GM21390 (cell line): ENCODE measurements around the gene SSX4B.
"Not testable (repeated sequence)": the region's sequence is repeated elsewhere in the genome, so short reads cannot be mapped to it uniquely, and the experiment has no call there.

ENCODE experiments used
- ATAC-seq: cut with Tn5 transposase; IDR thresholded peaks from one replicate; pipeline ENCODE4 v1.9.1; 2021; ENCODE audit not compliant: unreplicated experiment

Gene SSX4B

GRCh38 chrX:48411860-48412259, at the start of gene SSX4B:
Gene SSX4B (minus strand): TSS chrX:48411960. CDS start chrX:48411372, 588 bp downstream.
- not testable (repeated sequence) for ATAC-seq

GRCh38 chrX:48460606-48461005, 48.8 kb upstream of the SSX4B start:
- no peak for ATAC-seq

GRCh38 chrX:48460031-48460430, 48.3 kb upstream of the SSX4B start:
- no peak for ATAC-seq

- no peak for ATAC-seq
Observed at GRCh38 chrX:48459483-48459882, 47.7 kb upstream of the SSX4B start.

GRCh38 chrX:48458711-48459110, 47.0 kb upstream of the SSX4B start:
- ATAC-seq = no peak

- ATAC-seq = no peak
Observed at GRCh38 chrX:48456628-48457331, 45.0 kb upstream of the SSX4B start.

- ATAC-seq = no peak
Observed at GRCh38 chrX:48451708-48452107, 39.9 kb upstream of the SSX4B start.

- no peak for ATAC-seq
Observed at GRCh38 chrX:48450076-48450475, 38.3 kb upstream of the SSX4B start.

- not testable (repeated sequence) for ATAC-seq
Observed at GRCh38 chrX:48447201-48447600, 35.4 kb upstream of the SSX4B start.

- not testable (repeated sequence) for ATAC-seq
Observed at GRCh38 chrX:48433713-48434112, 22.0 kb upstream of the SSX4B start.

- ATAC-seq = not testable (repeated sequence)
Observed at GRCh38 chrX:48430166-48430565, 18.4 kb upstream of the SSX4B start.

GRCh38 chrX:48429606-48430005, 17.8 kb upstream of the SSX4B start:
- ATAC-seq = not testable (repeated sequence)

- not testable (repeated sequence) for ATAC-seq
Observed at GRCh38 chrX:48427027-48427716, 15.4 kb upstream of the SSX4B start.

- not testable (repeated sequence) for ATAC-seq
Observed at GRCh38 chrX:48397825-48398224, 13.9 kb downstream of the SSX4B start.

- not testable (repeated sequence) for ATAC-seq
Observed at GRCh38 chrX:48396931-48397330, 14.8 kb downstream of the SSX4B start.

- not testable (repeated sequence) for ATAC-seq
Observed at GRCh38 chrX:48383239-48383638, 28.5 kb downstream of the SSX4B start, which contains the start of gene SSX4. Gene SSX4 (plus strand): TSS chrX:48383539. CDS start chrX:48384054, 515 bp downstream.

GRCh38 chrX:48370408-48370807, 41.4 kb downstream of the SSX4B start:
- ATAC-seq = not testable (repeated sequence)

GRCh38 chrX:48367717-48368408, 43.9 kb downstream of the SSX4B start:
- not testable (repeated sequence) for ATAC-seq

GRCh38 chrX:48359281-48359680, 52.5 kb downstream of the SSX4B start:
- not testable (repeated sequence) for ATAC-seq

GRCh38 chrX:48357681-48358080, 54.1 kb downstream of the SSX4B start:
- ATAC-seq = no peak

GRCh38 chrX:48356315-48357094, 55.3 kb downstream of the SSX4B start, which contains the start of gene SSX3:
Gene SSX3 (minus strand): TSS chrX:48356703. CDS start chrX:48355249, 1,454 bp downstream.
- not testable (repeated sequence) for ATAC-seq
